ENCODE data around the gene SLC66A2. TPM values are rescaled to one million over a fixed set of nuclear protein-coding genes. Genes with fewer than 3 reads are reported as not detected.

The SLC66A2 gene
- total and polyA plus RNA-seq, 2 donors (not counting 1 experiment from before 2014, with no cell fraction given): 44.4 to 45.1 TPM

GRCh38 chr18:79875931-79876461 is 75.5 kb downstream of the SLC66A2 start:
- CTCF ChIA-PET: no interaction called here
- H4K20me1 ChIP-seq (ENCODE audit: control insufficient read depth, insufficient read depth, low read length, poor library complexity, severe bottlenecking): no peaks in the 10 kb centered on the region
- H3K27me3 Mint-ChIP-seq: no peaks in the 10 kb centered on the region
- peaks cover 0 to 21% (median 0%) of the 10 kb centered on the region in 3 donors for H3K9me3 ChIP-seq (ENCODE audit: control extremely low read depth in 1 of 3, control insufficient read depth in 2 of 3, insufficient read depth in 1 of 3, low read length in 2 of 3)
- H3K4me2 ChIP-seq (replicated peaks; ENCODE audit: low read depth, low read length, poor library complexity, severe bottlenecking): no peak overlapping the region
- H3K27ac ChIP-seq (ENCODE audit: low read length in 2 of 2): no peak overlapping the region
- 93% methylated on average over 23 of the region's 23 CpGs for WGBS (ENCODE audit: insufficient coverage)
- H3K4me1 Mint-ChIP-seq: no peaks in the 10 kb centered on the region
- no peak overlapping the region for H3K4me3 ChIP-seq (ENCODE audit: control extremely low read depth in 1 of 5, extremely low read depth in 1 of 5, insufficient read depth in 1 of 5, low read depth in 2 of 5, low read length in 4 of 5)
- peaks cover 3% of the 10 kb centered on the region for H3K9me3 Mint-ChIP-seq (ENCODE audit: insufficient read depth)
- peaks cover 0 to 4% (median 0%) of the 10 kb centered on the region in 4 experiments for H3K27me3 ChIP-seq (replicated peaks in 1 of 4; ENCODE audit: control extremely low read depth in 1 of 4, control insufficient read depth in 3 of 4, insufficient read depth in 4 of 4, low read length in 3 of 4)
- TF ChIP-seq EZH2 (IDR thresholded peaks at IDR 0.05; ENCODE audit: borderline replicate concordance, insufficient read depth, low read depth, low read length, poor library complexity, severe bottlenecking) (no peak), CTCF (IDR thresholded peaks at IDR 0.05) (no peak)
- no peak for DNase-seq
- H3K9ac ChIP-seq (ENCODE audit: low read length): no peak overlapping the region
- H3K36me3 ChIP-seq (replicated peaks in 1 of 2; ENCODE audit: control extremely low read depth in 1 of 2, control insufficient read depth in 1 of 2, extremely low read depth in 1 of 2, insufficient read depth in 2 of 2, low read length in 1 of 2): no peaks in the 10 kb centered on the region
- H3K79me2 ChIP-seq (ENCODE audit: control insufficient read depth, insufficient read depth, low read length): no peaks in the 10 kb centered on the region
- ATAC-seq (ENCODE audit: low read depth): no peak
- H3K4me3 Mint-ChIP-seq: no peak overlapping the region
- POLR2A ChIA-PET: no interaction called here
- no peak overlapping the region for H2AFZ ChIP-seq (ENCODE audit: insufficient read depth, low read depth, low read length, poor library complexity, severe bottlenecking)
- no peak overlapping the region for H3K27ac Mint-ChIP-seq
- intact Hi-C loops (cut with micrococcal nuclease): no loop called here
- no peaks in the 10 kb centered on the region for H3K4me1 ChIP-seq (ENCODE audit: control insufficient read depth in 2 of 2, insufficient read depth in 2 of 2, low read length in 2 of 2)

GRCh38 chr18:79875531-79875919 is 75.9 kb downstream of the SLC66A2 start:
- 95% methylated on average over 15 of the region's 15 CpGs for WGBS (ENCODE audit: insufficient coverage)
- Histone ChIP-seq H3K36me3 (replicated peaks in 1 of 2; ENCODE audit: control extremely low read depth in 1 of 2, control insufficient read depth in 1 of 2, extremely low read depth in 1 of 2, insufficient read depth in 2 of 2, low read length in 1 of 2) (no peaks in the 10 kb centered on the region), H2AFZ (ENCODE audit: insufficient read depth, low read depth, low read length, poor library complexity, severe bottlenecking) (no peak overlapping the region), H3K79me2 (ENCODE audit: control insufficient read depth, insufficient read depth, low read length) (no peaks in the 10 kb centered on the region), H3K4me1 (ENCODE audit: control insufficient read depth in 2 of 2, insufficient read depth in 2 of 2, low read length in 2 of 2) (no peaks in the 10 kb centered on the region), H3K4me2 (replicated peaks; ENCODE audit: low read depth, low read length, poor library complexity, severe bottlenecking) (no peak overlapping the region), H3K27ac (ENCODE audit: low read length in 2 of 2) (no peak overlapping the region), H3K4me3 (ENCODE audit: control extremely low read depth in 1 of 5, extremely low read depth in 1 of 5, insufficient read depth in 1 of 5, low read depth in 2 of 5, low read length in 4 of 5) (no peak overlapping the region), H4K20me1 (ENCODE audit: control insufficient read depth, insufficient read depth, low read length, poor library complexity, severe bottlenecking) (no peaks in the 10 kb centered on the region), H3K9me3 (ENCODE audit: control extremely low read depth in 1 of 3, control insufficient read depth in 2 of 3, insufficient read depth in 1 of 3, low read length in 2 of 3) (peaks cover 0 to 21% (median 0%) of the 10 kb centered on the region in 3 donors), H3K9ac (ENCODE audit: low read length) (no peak overlapping the region), H3K27me3 (replicated peaks in 1 of 4; ENCODE audit: control extremely low read depth in 1 of 4, control insufficient read depth in 3 of 4, insufficient read depth in 4 of 4, low read length in 3 of 4) (peaks cover 0 to 4% (median 0%) of the 10 kb centered on the region in 4 experiments)
- Mint-ChIP-seq H3K27me3 (no peaks in the 10 kb centered on the region), H3K4me1 (no peaks in the 10 kb centered on the region), H3K27ac (no peak overlapping the region), H3K9me3 (ENCODE audit: insufficient read depth) (peaks cover 3% of the 10 kb centered on the region), H3K4me3 (no peak overlapping the region)
- ATAC-seq (ENCODE audit: low read depth) (no peak), DNase-seq (no peak)
- ChIA-PET POLR2A (no interaction called here), CTCF (interaction anchor here (0.6 kb wide), 1 partner anchor 22 kb away, joined by 3 read pairs; no protein-coding TSS in a partner anchor)
- TF ChIP-seq EZH2 (IDR thresholded peaks at IDR 0.05; ENCODE audit: borderline replicate concordance, insufficient read depth, low read depth, low read length, poor library complexity, severe bottlenecking) (no peak), CTCF (IDR thresholded peaks at IDR 0.05) (no peak)
- intact Hi-C loops (cut with micrococcal nuclease): no loop called here

All from B cell (primary cell).